ENCODE data around the gene AASS. TPM values are rescaled to one million over a fixed set of nuclear protein-coding genes. Genes with fewer than 3 reads are reported as not detected.

Gene AASS
- total RNA-seq, 1 experiment from 2014 or later: 38.8 TPM

DNA sequence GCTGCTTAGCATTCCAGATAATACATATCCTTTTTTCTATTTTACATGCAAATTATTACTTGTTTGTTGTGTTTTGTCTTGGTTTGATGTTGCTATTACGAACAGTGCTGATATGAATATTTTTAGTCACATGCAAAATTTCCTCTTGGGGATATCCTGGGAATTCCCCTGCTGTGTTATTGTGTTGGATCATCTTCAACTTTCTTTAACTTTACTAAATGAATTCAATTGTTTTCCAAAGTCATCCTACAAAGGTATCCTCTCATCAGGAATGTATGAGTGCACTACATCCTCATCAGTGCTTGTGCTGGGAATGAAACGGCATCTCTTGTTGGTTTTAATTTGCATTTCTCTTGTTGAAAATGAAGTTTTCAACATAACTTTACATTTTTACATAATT is 87.1 kb downstream of the AASS start:
- H3K9me3 ChIP-seq (ENCODE audit: low read depth, low read length, poor library complexity, severe bottlenecking): no peaks in the 10 kb centered on the region
- H3K27me3 ChIP-seq (replicated peaks; ENCODE audit: insufficient read depth, low read depth, low read length, poor library complexity): no peaks in the 10 kb centered on the region
- TF ChIP-seq EZH2 (IDR thresholded peaks at IDR 0.05; ENCODE audit: borderline replicate concordance, low read depth, low read length, poor library complexity, severe bottlenecking): no peak
- TF ChIP-seq, protein P1, sequence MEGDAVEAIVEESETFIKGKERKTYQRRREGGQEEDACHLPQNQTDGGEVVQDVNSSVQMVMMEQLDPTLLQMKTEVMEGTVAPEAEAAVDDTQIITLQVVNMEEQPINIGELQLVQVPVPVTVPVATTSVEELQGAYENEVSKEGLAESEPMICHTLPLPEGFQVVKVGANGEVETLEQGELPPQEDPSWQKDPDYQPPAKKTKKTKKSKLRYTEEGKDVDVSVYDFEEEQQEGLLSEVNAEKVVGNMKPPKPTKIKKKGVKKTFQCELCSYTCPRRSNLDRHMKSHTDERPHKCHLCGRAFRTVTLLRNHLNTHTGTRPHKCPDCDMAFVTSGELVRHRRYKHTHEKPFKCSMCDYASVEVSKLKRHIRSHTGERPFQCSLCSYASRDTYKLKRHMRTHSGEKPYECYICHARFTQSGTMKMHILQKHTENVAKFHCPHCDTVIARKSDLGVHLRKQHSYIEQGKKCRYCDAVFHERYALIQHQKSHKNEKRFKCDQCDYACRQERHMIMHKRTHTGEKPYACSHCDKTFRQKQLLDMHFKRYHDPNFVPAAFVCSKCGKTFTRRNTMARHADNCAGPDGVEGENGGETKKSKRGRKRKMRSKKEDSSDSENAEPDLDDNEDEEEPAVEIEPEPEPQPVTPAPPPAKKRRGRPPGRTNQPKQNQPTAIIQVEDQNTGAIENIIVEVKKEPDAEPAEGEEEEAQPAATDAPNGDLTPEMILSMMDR (conservative IDR thresholded peaks at IDR 0.05; ENCODE audit: low read depth, low read length): no peak
- no peaks in the 10 kb centered on the region for H3K4me1 ChIP-seq (ENCODE audit: insufficient read depth, low read length, poor library complexity, severe bottlenecking)
- DNase-seq (ENCODE audit: low spot score): no peak
- H3K36me3 ChIP-seq (ENCODE audit: insufficient read depth, low read length, poor library complexity, severe bottlenecking): no peaks in the 10 kb centered on the region
- intact Hi-C loops (cut with micrococcal nuclease; ENCODE audit: unreplicated experiment): no loop called here
- H3K27ac ChIP-seq (ENCODE audit: low read depth, low read length, poor library complexity, severe bottlenecking): no peak overlapping the region
- ChIA-PET POLR2A (ENCODE audit: low non-redundant PET) (no interaction called here), CTCF (no interaction called here)
- BruUV-seq (replicated peaks): no TSS peak
- no peak overlapping the region for H3K4me3 ChIP-seq (ENCODE audit: low read depth, low read length, poor library complexity, severe bottlenecking)

DNA sequence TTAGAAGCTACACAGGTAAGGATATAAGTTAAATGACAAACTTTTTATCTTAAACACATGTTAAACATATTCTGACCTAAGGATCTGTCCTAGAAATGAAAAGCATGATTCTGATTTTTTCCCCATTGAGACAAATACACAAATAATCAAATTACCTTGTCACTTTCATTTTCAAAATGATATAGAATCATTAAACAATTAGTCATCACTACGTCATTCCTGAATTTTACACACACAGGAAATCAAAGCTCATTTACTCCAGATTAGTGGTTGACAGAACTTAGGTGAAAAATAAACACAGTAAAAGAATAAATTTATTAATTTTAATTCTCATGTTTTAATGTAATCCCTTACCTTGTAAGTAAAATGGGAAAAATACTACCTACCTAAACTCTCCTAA is 89.0 kb downstream of the AASS start:
- no peaks in the 10 kb centered on the region for H3K27me3 ChIP-seq (replicated peaks; ENCODE audit: insufficient read depth, low read depth, low read length, poor library complexity)
- TF ChIP-seq, protein P1 (conservative IDR thresholded peaks at IDR 0.05; ENCODE audit: low read depth, low read length): no peak
- intact Hi-C loops (cut with micrococcal nuclease; ENCODE audit: unreplicated experiment): no loop called here
- no peak overlapping the region for H3K4me3 ChIP-seq (ENCODE audit: low read depth, low read length, poor library complexity, severe bottlenecking)
- no peaks in the 10 kb centered on the region for H3K4me1 ChIP-seq (ENCODE audit: insufficient read depth, low read length, poor library complexity, severe bottlenecking)
- ChIA-PET CTCF (no interaction called here), POLR2A (ENCODE audit: low non-redundant PET) (no interaction called here)
- no peaks in the 10 kb centered on the region for H3K9me3 ChIP-seq (ENCODE audit: low read depth, low read length, poor library complexity, severe bottlenecking)
- DNase-seq (ENCODE audit: low spot score): peak; percentile 12
- BruUV-seq (replicated peaks): no TSS peak
- H3K36me3 ChIP-seq (ENCODE audit: insufficient read depth, low read length, poor library complexity, severe bottlenecking): no peaks in the 10 kb centered on the region
- H3K27ac ChIP-seq (ENCODE audit: low read depth, low read length, poor library complexity, severe bottlenecking): no peak overlapping the region

DNA sequence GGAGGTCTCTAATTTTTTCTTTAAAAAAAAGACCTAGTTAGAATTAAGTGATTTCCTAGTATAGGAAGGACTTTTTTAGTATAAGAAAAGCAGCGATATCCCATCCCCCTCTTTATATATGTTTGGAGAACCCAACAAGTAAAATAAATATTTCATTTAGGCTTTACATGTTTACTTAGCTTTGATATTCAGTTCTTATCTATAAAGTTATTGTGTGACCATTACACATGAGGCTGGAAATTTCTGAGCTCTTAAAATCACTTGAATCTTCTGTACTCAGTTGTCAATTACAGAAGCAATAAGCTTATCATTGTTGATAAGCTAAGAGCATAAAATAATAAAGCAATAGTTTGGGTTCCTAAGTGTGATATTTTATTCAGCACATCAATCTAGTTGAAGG is 89.7 kb downstream of the AASS start:
- ChIA-PET CTCF (no interaction called here), POLR2A (ENCODE audit: low non-redundant PET) (no interaction called here)
- no peaks in the 10 kb centered on the region for H3K9me3 ChIP-seq (ENCODE audit: low read depth, low read length, poor library complexity, severe bottlenecking)
- no peaks in the 10 kb centered on the region for H3K27me3 ChIP-seq (replicated peaks; ENCODE audit: insufficient read depth, low read depth, low read length, poor library complexity)
- BruUV-seq (replicated peaks): no TSS peak
- intact Hi-C loops (cut with micrococcal nuclease; ENCODE audit: unreplicated experiment): no loop called here
- no peaks in the 10 kb centered on the region for H3K36me3 ChIP-seq (ENCODE audit: insufficient read depth, low read length, poor library complexity, severe bottlenecking)
- no peaks in the 10 kb centered on the region for H3K4me1 ChIP-seq (ENCODE audit: insufficient read depth, low read length, poor library complexity, severe bottlenecking)
- no peak overlapping the region for H3K4me3 ChIP-seq (ENCODE audit: low read depth, low read length, poor library complexity, severe bottlenecking)
- TF ChIP-seq, protein P1 (conservative IDR thresholded peaks at IDR 0.05; ENCODE audit: low read depth, low read length): no peak
- TF ChIP-seq EZH2 (IDR thresholded peaks at IDR 0.05; ENCODE audit: borderline replicate concordance, low read depth, low read length, poor library complexity, severe bottlenecking): no peak
- H3K27ac ChIP-seq (ENCODE audit: low read depth, low read length, poor library complexity, severe bottlenecking): no peak overlapping the region
- DNase-seq (ENCODE audit: low spot score): no peak

Data from A673 (cell line).